GM13977 (cell line): ENCODE results near the gene ARID1B.

Experiments
- DNase-seq: peaks from one replicate; pipeline ENCODE4 v3.0.0; 2012; ENCODE audit warnings: low spot score
- CTCF ChIP-seq: IDR thresholded peaks from 2 replicates; pipeline ENCODE4 v1.5.1; 2012; ENCODE audit warnings: mild to moderate bottlenecking, control low read depth; ENCODE audit not compliant: insufficient read depth; ENCODE audit errors: extremely low read depth, missing control alignments
- in situ Hi-C: fragments of 300-500 bp; cut with MboI; formaldehyde crosslinking; loops from one replicate; pipeline ENCODE4 v1.12.0; 2022; ENCODE audit warnings: low sequenced_read_pairs, low pct_unique_long_range_greater_than_20kb, mixed read lengths, inconsistent platforms; ENCODE audit not compliant: unreplicated experiment

Gene ARID1B

GRCh38 chr6:157194110-157194509, 416.9 kb downstream of the ARID1B start:
- no peak for DNase-seq
- in situ Hi-C loops, result no loop called here
- TF ChIP-seq CTCF, result no peak

GRCh38 chr6:157194643-157195042, 417.5 kb downstream of the ARID1B start:
- in situ Hi-C loops, result no loop called here
- DNase-seq, result no peak

GRCh38 chr6:157196391-157196790, 419.2 kb downstream of the ARID1B start:
- no peak for DNase-seq
- in situ Hi-C loops, result no loop called here
- TF ChIP-seq CTCF, result no peak

More at GRCh38 chr6:157194643-157195042, 417.5 kb downstream of the ARID1B start:
- no peak for TF ChIP-seq CTCF

- TF ChIP-seq CTCF, result no peak
- DNase-seq, result no peak
- in situ Hi-C loops, result no loop called here
These were observed 421.5 kb downstream of the ARID1B start for GRCh38 chr6:157198425-157199279.

GRCh38 chr6:157200117-157200516, 422.9 kb downstream of the ARID1B start:
- in situ Hi-C loops, result no loop called here
- TF ChIP-seq CTCF, result no peak
- no peak for DNase-seq

- in situ Hi-C loops, result no loop called here
- DNase-seq, result no peak
- TF ChIP-seq CTCF, result no peak
These were observed 423.4 kb downstream of the ARID1B start for GRCh38 chr6:157200611-157201010.
